Neutrophil (primary cell): Measurements from ENCODE around the gene FRG1.
"Not testable (repeated sequence)": the region's sequence is repeated elsewhere in the genome, so short reads cannot be mapped to it uniquely, and the experiment has no call there.

Experiments used
- H3K27ac ChIP-seq: fragments of 200-600 bp; sonication (generic); 2 replicates; pipeline ENCODE4 v1.5.1; 2016; ENCODE audit warnings: mild to moderate bottlenecking, moderate library complexity
- H3K27me3 ChIP-seq: fragments of 200-600 bp; sonication (generic); 2 replicates; pipeline ENCODE4 v1.6.0; 2016; ENCODE audit warnings: mild to moderate bottlenecking
- H3K36me3 ChIP-seq: fragments of 200-600 bp; sonication (generic); 2 replicates; pipeline ENCODE4 v1.5.1; 2017
- H3K4me1 ChIP-seq, 2 experiments: fragments of 200-600 bp in 1 of 2; sonication (generic) in 1 of 2; 1 replicate in 1 of 2; 2 replicates in 1 of 2; pipeline versions ENCODE4 v1.5.1 to v1.6.1; 2013 to 2016; ENCODE audit warnings: low read depth in 1 of 2, low read length in 1 of 2, mild to moderate bottlenecking in 1 of 2, moderate library complexity in 1 of 2; ENCODE audit not compliant: control insufficient read depth in 1 of 2, insufficient read depth in 1 of 2
- H3K4me3 ChIP-seq, 2 experiments: fragments of 200-600 bp in 1 of 2; sonication (generic) in 1 of 2; 1 replicate in 1 of 2; 2 replicates in 1 of 2; pipeline ENCODE4 v1.5.1; 2013 to 2016; ENCODE audit warnings: low read depth in 1 of 2, low read length in 1 of 2, mild to moderate bottlenecking in 1 of 2, moderate library complexity in 1 of 2
- H3K9me3 ChIP-seq: fragments of 200-600 bp; sonication (generic); 2 replicates; pipeline ENCODE4 v1.5.1; 2016
- TF ChIP-seq, protein P1 (sequence below): fragments of 200-600 bp; sonication (generic); IDR thresholded peaks from 2 replicates; pipeline ENCODE4 v1.5.1; 2016; ENCODE audit warnings: antibody characterized with exemption

FRG1 gene

DNA sequence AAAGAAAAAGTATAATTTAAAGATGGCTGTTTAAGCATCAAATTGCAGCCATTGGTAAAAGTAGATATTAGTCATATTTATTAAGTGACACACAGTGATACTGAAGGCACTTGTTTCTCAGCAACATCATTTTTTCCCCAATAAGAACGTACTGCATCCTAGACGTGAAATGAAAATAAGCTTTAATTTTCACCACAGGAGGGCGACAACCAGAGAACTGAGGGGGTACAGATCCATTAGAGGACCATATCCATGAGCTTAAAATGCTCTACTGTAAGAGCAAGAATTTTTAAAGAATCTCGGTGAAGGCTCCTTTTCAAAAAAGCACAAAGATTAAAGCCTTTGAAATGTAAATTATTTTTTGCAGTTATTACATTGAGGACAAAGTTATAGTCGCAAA, 33.4 kb downstream of the FRG1 start:
- no peak overlapping the region for H3K4me3 ChIP-seq
- TF ChIP-seq, protein P1, sequence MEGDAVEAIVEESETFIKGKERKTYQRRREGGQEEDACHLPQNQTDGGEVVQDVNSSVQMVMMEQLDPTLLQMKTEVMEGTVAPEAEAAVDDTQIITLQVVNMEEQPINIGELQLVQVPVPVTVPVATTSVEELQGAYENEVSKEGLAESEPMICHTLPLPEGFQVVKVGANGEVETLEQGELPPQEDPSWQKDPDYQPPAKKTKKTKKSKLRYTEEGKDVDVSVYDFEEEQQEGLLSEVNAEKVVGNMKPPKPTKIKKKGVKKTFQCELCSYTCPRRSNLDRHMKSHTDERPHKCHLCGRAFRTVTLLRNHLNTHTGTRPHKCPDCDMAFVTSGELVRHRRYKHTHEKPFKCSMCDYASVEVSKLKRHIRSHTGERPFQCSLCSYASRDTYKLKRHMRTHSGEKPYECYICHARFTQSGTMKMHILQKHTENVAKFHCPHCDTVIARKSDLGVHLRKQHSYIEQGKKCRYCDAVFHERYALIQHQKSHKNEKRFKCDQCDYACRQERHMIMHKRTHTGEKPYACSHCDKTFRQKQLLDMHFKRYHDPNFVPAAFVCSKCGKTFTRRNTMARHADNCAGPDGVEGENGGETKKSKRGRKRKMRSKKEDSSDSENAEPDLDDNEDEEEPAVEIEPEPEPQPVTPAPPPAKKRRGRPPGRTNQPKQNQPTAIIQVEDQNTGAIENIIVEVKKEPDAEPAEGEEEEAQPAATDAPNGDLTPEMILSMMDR: no peak

DNA sequence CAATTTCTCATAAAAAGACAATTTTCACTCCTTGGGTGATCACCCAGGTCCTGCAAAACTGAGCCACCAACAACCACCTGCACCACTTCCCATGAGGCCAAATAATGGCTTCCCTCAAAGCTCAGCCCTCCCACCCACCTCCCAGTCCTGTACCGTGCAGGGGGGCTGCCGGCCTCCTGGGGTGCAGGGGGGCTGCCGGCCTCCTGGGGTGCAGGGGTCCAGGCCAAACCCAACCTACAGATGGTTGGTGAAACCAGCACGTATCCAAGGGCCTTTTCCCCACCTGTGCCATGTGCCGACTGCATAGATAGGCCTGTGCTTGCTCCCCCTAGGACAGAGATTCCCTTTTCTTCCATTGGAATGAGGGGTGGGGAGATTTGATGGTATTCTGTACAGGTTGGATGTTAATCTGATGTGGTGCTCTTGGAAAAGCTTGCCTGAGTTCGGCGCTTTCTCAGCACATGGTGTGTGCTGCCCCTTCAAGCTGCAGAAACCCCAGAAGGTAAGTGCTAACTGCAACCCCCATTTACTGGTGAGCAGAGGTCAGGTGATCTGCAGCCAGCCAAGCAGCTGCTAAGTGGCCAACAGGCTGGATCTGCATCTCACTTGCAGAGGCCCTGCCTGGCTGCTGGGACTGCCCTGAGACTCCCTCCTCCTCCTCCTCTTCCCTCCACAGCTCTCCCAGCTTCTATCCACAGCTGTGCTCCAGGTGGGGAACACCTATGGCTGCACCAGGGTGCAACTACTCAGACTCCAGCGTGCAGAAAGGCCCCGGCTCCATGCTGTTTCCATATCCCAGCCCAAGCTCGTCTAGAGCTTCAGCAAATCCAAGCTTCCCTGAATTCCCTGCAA, 38.8 kb downstream of the FRG1 start:
- peaks cover 9% of the 10 kb centered on the region for H3K27me3 ChIP-seq
- H3K27ac ChIP-seq: no peak overlapping the region
- no peaks in the 10 kb centered on the region for H3K4me1 ChIP-seq
- H3K9me3 ChIP-seq: no peaks in the 10 kb centered on the region
- no peak overlapping the region for H3K4me3 ChIP-seq
- TF ChIP-seq, protein P1: no peak
- H3K36me3 ChIP-seq: no peaks in the 10 kb centered on the region

More for the DNA sequence above, 33.4 kb downstream of the FRG1 start:
- no peaks in the 10 kb centered on the region for H3K36me3 ChIP-seq
- no peak overlapping the region for H3K27ac ChIP-seq
- no peaks in the 10 kb centered on the region for H3K4me1 ChIP-seq
- H3K9me3 ChIP-seq: no peaks in the 10 kb centered on the region
- peaks cover 22% of the 10 kb centered on the region for H3K27me3 ChIP-seq

DNA sequence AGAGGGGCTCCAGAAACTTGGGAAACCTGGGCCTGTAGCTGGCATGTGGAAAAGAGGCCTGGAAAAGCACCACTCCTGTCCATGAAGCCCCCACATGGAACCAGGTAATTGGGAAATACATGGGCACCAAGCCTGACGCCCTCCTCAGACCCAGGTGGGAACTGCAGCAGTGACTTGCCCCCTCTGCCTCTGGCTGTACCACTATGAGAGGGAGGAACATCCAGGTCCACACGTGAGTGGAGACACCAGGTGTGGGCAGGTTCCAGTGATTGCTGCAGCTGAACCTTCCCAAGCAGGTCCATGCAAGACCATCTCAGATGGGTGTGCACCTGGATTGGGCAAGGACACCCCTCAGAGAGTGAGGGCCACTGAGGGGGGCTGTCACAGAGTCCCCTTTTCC, 39.6 kb downstream of the FRG1 start:
- not testable (repeated sequence) for H3K27me3 ChIP-seq, H3K4me3 ChIP-seq, H3K36me3 ChIP-seq, H3K9me3 ChIP-seq, H3K4me1 ChIP-seq, H3K27ac ChIP-seq

DNA sequence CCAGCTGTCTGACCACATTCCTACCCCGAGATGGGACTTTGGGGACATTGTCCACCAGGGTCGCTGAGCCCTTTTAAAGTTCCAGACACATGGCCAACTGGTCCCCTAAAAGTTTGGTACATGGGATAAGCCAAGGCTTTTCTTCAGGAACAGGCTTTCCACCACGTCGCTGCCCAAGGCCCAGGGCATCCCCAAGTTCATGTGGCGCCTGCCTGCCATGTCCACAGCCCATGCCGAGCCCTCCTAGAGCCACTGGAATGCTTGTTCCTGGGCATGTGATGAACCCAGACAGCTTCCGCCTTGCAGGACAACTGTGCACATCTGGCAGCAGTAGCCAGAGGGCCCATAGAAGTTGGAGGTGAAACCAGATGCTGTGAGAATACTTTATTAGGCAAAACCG, 41.3 kb downstream of the FRG1 start:
- Histone ChIP-seq H3K36me3 (no peaks in the 10 kb centered on the region), H3K9me3 (no peaks in the 10 kb centered on the region), H3K27me3 (peaks cover 3% of the 10 kb centered on the region), H3K4me3 (no peak overlapping the region), H3K4me1 (no peaks in the 10 kb centered on the region), H3K27ac (no peak overlapping the region)
- TF ChIP-seq, protein P1: no peak

DNA sequence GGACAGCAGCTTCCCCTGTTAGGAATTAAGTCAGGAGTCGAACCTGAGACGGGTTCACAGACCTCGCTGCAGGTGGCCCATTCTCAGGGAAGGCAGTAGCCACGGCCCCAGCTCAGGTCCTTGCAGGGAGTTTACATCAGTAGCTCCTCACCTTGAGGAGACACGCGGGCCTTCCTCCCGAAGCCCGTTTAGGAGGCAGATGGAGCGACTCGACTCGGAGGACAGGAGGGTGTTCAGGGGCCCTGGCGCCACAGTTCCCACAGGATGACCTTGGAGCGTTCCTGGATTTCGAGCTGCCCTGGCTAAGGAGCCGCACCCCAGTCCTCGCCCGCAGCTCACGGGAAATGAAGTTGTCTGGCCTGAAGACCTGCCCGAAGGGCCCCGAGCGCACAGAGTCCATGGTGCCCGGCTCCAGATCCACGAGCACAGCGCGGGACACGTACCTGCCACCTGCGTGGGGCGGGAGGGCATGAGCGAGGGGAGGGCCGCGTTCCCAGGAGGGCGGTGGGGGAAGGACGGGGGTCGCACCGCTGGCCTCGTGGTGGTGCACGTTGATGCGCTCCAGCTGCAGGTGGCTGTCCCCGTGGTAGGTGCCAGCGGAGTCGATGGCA, 43.3 kb downstream of the FRG1 start:
- not testable (repeated sequence) for H3K27me3 ChIP-seq, H3K27ac ChIP-seq, H3K4me1 ChIP-seq, H3K9me3 ChIP-seq, H3K36me3 ChIP-seq, H3K4me3 ChIP-seq

DNA sequence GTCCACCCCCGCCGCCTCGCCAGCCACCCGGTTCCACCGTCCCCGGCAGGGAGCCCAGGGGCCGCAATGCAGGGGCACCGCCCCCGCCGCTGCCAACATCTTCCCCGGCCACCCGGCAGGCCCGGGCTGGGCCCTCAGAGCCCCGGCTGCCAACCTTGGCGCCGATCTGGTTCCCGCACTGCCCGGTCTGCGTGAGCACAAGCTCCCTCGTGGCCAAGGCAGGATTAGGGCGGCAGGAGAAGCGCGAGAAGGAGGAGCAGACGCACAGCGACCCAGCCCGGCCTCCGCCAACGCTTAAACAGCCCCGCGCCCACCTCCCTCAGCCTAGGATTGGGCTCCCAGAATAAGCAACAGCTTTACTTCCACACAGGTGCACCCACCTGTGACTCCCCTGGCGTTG, 44.0 kb downstream of the FRG1 start:
- not testable (repeated sequence) for H3K9me3 ChIP-seq, H3K4me1 ChIP-seq, H3K4me3 ChIP-seq, H3K36me3 ChIP-seq, H3K27ac ChIP-seq, H3K27me3 ChIP-seq

DNA sequence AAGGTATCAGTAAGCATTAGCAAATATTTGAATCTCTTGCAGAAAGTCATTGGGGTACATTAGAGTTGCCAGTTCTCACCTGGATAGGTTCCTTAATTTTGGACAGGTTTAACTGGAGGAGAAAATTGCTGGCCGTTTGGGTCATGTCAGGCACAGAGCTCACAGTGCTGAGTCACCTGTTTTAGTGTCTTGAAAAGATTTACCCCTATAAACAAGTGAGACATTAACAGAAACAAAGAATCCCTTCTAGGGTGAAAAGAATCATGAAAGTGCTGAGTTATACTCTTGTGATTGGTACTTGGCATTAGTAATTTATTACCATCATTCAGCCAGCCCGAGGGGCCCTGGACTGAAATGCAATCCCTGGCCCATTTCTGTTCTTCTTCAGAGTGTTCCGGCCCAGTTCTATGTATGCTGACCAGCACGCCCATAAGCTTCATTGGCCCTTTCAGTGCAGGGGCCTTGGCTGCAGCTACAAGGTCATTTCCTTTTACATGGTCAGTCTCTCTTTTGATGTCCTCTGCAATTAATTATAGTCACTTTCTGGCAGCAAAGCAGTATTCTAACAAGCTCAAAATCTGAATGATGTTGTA, 45.1 kb downstream of the FRG1 start:
- H3K4me3 ChIP-seq, H3K4me1 ChIP-seq, H3K36me3 ChIP-seq, H3K27ac ChIP-seq, H3K9me3 ChIP-seq, H3K27me3 ChIP-seq: not testable (repeated sequence)
